Measurements from ENCODE around the gene XPO5.

GRCh38 chr6:43476746-43477145 is 99.1 kb downstream of the XPO5 start:
- TF ChIP-seq EZH2phosphoT487 (IDR thresholded peaks at IDR 0.05; ENCODE audit: insufficient read depth, low read depth) (no peak), EZH2 (IDR thresholded peaks at IDR 0.05; ENCODE audit: insufficient read depth, poor library complexity, severe bottlenecking) (no peak)

Data from GM23248 (cell line).